Right cardiac atrium (tissue), 5 donors: Measurements from ENCODE around the gene CCDC136. TPM values are rescaled to one million over a fixed set of nuclear protein-coding genes. Genes with fewer than 3 reads are reported as not detected.

Source experiments
- ATAC-seq, 2 donors: fragments of 200-7000 bp; cut with Tn5 transposase; one replicate each; pipeline versions ENCODE4 v1.8.0 to v1.9.1; 2020; ENCODE audit warnings: moderate library complexity in 2 of 2, mild to moderate bottlenecking in 1 of 2
- DNase-seq, 3 donors: peaks; one replicate each; pipeline ENCODE4 v3.0.0-alpha.2; 2020
- H3K27ac ChIP-seq: one replicate; pipeline ENCODE4 v1.5.1; 2013; ENCODE audit warnings: mild to moderate bottlenecking, low read length, control low read depth, moderate library complexity
- H3K27me3 ChIP-seq: one replicate; pipeline ENCODE4 v1.6.1; 2013; ENCODE audit not compliant: control insufficient read depth, insufficient read depth
- H3K4me1 ChIP-seq: one replicate; pipeline ENCODE4 v1.6.1; 2013; ENCODE audit warnings: low read length; ENCODE audit not compliant: control insufficient read depth, insufficient read depth
- H3K4me3 ChIP-seq: one replicate; pipeline ENCODE4 v1.5.1; 2013; ENCODE audit warnings: low read length, control low read depth
- H3K9me3 ChIP-seq: one replicate; pipeline ENCODE4 v1.6.1; 2013; ENCODE audit warnings: low read length; ENCODE audit not compliant: control insufficient read depth
- WGBS: extraction: QIAGEN DNeasy Blood & Tissue Kit; methylation state at CpG from one replicate; pipeline ENCODE4 v1.1.7; 2013; 5-methylcytosine and 5-hydroxymethylcytosine counted together
- intact Hi-C, 4 donors: fragments of 100-400 bp; cut with DNase I; formaldehyde crosslinking; loops; one replicate each; pipeline versions ENCODE4 v1.11.0 to v1.14.0; 2022 to 2023
- long read RNA-seq, 4 donors: library from polyadenylated mRNA; unstranded; transcript quantifications; one replicate each; pipeline ENCODE4 v2.0.0, GENCODE V29; 2020 to 2021
- polyA plus RNA-seq: library from polyadenylated mRNA; stranded (reverse); fragments of 200-250 nt; gene quantifications from one replicate; pipeline ENCODE4 v1.2.3, GENCODE V29; 2013
- total RNA-seq, 4 donors: library from RNA; stranded (reverse); fragmentation: NEBNext Ultra II Directional; extraction: Animal tissue kit (Norgen Biotek cat#: 25700); gene quantifications; one replicate each; pipeline ENCODE4 v1.2.1, GENCODE V29; 2021
- donor health status: healthy with polysubstance abuse.
- donor health status: DM: no; HTN: yes; CAD: no.
- donor health status: DM: no; HTN: no; CAD: no.
- donor health status: DM: no; HTN: yes; CAD: no; lungs with severe emphysema.
- donor health status: DM: yes; HTN: yes; CAD: no.

CCDC136 gene
- total RNA-seq, result 1 to 10 TPM; 2.5 to 6.9 (median 5.4) TPM
- polyA plus RNA-seq, result 5.7 TPM
- long read RNA-seq, donor 1, partial matches to known transcripts, result 0 of 5 reads
- long read RNA-seq, donor 1, other reads (novel, unspliced or antisense), result 5 of 5 reads
- long read RNA-seq, donor 2, partial matches to known transcripts, result 0 of 2 reads
- long read RNA-seq, donor 2, other reads (novel, unspliced or antisense), result 2 of 2 reads
- long read RNA-seq, donor 3, partial matches to known transcripts, result 0 of 3 reads
- long read RNA-seq, donor 3, other reads (novel, unspliced or antisense), result 3 of 3 reads
- long read RNA-seq, donor 4, partial matches to known transcripts, result 0 of 4 reads
- long read RNA-seq, donor 4, other reads (novel, unspliced or antisense), result 4 of 4 reads

GRCh38 chr7:128791121-128791971 is at the start of gene CCDC136:
TSS of gene CCDC136 (plus strand) at chr7:128791968. CDS start at chr7:128792412, 444 bp downstream.
- intact Hi-C loops, result no loop called here
- Histone ChIP-seq H3K27ac (no peak within 1 kb of the TSS), H3K4me3 (peak within 1 kb of the TSS; percentile 66), H3K9me3 (no peaks in the 10 kb centered on the region), H3K27me3 (no peaks in the 10 kb centered on the region), H3K4me1 (peaks cover 7% of the 10 kb centered on the region)
- ATAC-seq, result peak; percentile 92
- peak; percentile 72 to 91 (median 89) for DNase-seq
- under 1% methylated on average over 80 of the region's 80 CpGs for WGBS

GRCh38 chr7:128742206-128742605 is 49.6 kb upstream of the CCDC136 start:
- no peak for DNase-seq
- 39% methylated on average over 4 of the region's 4 CpGs for WGBS
- intact Hi-C loops, result no loop called here
- Histone ChIP-seq H3K27ac (no peak overlapping the region), H3K9me3 (no peaks in the 10 kb centered on the region), H3K4me1 (peaks cover 5% of the 10 kb centered on the region), H3K4me3 (no peak overlapping the region), H3K27me3 (no peaks in the 10 kb centered on the region)
- ATAC-seq, result no peak

- H3K27ac ChIP-seq, result no peak overlapping the region
- intact Hi-C loops, result no loop called here
- H3K4me3 ChIP-seq, result no peak overlapping the region
- H3K27me3 ChIP-seq, result no peaks in the 10 kb centered on the region
- no peak for ATAC-seq
- no peak for DNase-seq
- 88% methylated on average over 7 of the region's 7 CpGs for WGBS
- H3K9me3 ChIP-seq, result no peaks in the 10 kb centered on the region
- peaks cover 5% of the 10 kb centered on the region for H3K4me1 ChIP-seq
Measured at GRCh38 chr7:128743112-128743772, 48.5 kb upstream of the CCDC136 start.

- H3K27ac ChIP-seq, result no peak overlapping the region
- H3K9me3 ChIP-seq, result no peaks in the 10 kb centered on the region
- ATAC-seq (no peak), DNase-seq (no peak)
- H3K27me3 ChIP-seq, result no peaks in the 10 kb centered on the region
- intact Hi-C loops, result no loop called here
- H3K4me3 ChIP-seq, result no peak overlapping the region
- peaks cover 5% of the 10 kb centered on the region for H3K4me1 ChIP-seq
- 39% methylated on average over 2 of the region's 2 CpGs for WGBS
Measured at GRCh38 chr7:128744366-128744905, 47.3 kb upstream of the CCDC136 start.

- H3K27ac ChIP-seq, result no peak overlapping the region
- ATAC-seq (no peak), DNase-seq (no peak)
- intact Hi-C loops, result no loop called here
- no peak overlapping the region for H3K4me3 ChIP-seq
- no peaks in the 10 kb centered on the region for H3K27me3 ChIP-seq
- peaks cover 5% of the 10 kb centered on the region for H3K4me1 ChIP-seq
- H3K9me3 ChIP-seq, result no peaks in the 10 kb centered on the region
- WGBS, result 81% methylated on average over 1 of the region's 1 CpG
Measured at GRCh38 chr7:128745706-128746105, 46.1 kb upstream of the CCDC136 start.

- DNase-seq, result no peak
- no peak for ATAC-seq
- H3K27me3 ChIP-seq, result no peaks in the 10 kb centered on the region
- WGBS, result 79% methylated on average over 6 of the region's 6 CpGs
- no peaks in the 10 kb centered on the region for H3K9me3 ChIP-seq
- H3K27ac ChIP-seq, result no peak overlapping the region
- intact Hi-C loops, result no loop called here
- H3K4me3 ChIP-seq, result no peak overlapping the region
- H3K4me1 ChIP-seq, result peaks cover 5% of the 10 kb centered on the region
Measured at GRCh38 chr7:128747327-128748079, 44.3 kb upstream of the CCDC136 start.

GRCh38 chr7:128752251-128752650 is 39.5 kb upstream of the CCDC136 start:
- no peaks in the 10 kb centered on the region for H3K9me3 ChIP-seq
- H3K27ac ChIP-seq, result no peak overlapping the region
- 73% methylated on average over 1 of the region's 1 CpG for WGBS

GRCh38 chr7:128755075-128755818 is 36.5 kb upstream of the CCDC136 start:
- Histone ChIP-seq H3K27ac (peak overlapping the region; percentile 58), H3K4me3 (no peak overlapping the region), H3K4me1 (peaks cover 2% of the 10 kb centered on the region), H3K9me3 (no peaks in the 10 kb centered on the region), H3K27me3 (no peaks in the 10 kb centered on the region)
- DNase-seq (no peak), ATAC-seq (no peak)
- intact Hi-C loops, result no loop called here
- WGBS, result 86% methylated on average over 2 of the region's 2 CpGs

More at GRCh38 chr7:128752251-128752650, 39.5 kb upstream of the CCDC136 start:
- no peak for DNase-seq
- no peak for ATAC-seq
- H3K27me3 ChIP-seq, result no peaks in the 10 kb centered on the region
- peaks cover 2% of the 10 kb centered on the region for H3K4me1 ChIP-seq
- intact Hi-C loops, result no loop called here
- no peak overlapping the region for H3K4me3 ChIP-seq

GRCh38 chr7:128755819-128756476 is 35.8 kb upstream of the CCDC136 start:
- H3K27ac ChIP-seq, result peak overlapping the region; percentile 29
- H3K27me3 ChIP-seq, result no peaks in the 10 kb centered on the region
- ATAC-seq (peak; percentile 29 to 45), DNase-seq (no peak)
- no peak overlapping the region for H3K4me3 ChIP-seq
- 67% methylated on average over 5 of the region's 5 CpGs for WGBS
- peaks cover 2% of the 10 kb centered on the region for H3K4me1 ChIP-seq
- H3K9me3 ChIP-seq, result no peaks in the 10 kb centered on the region
- intact Hi-C loops, result no loop called here
